C4-2B (cell line): ENCODE data around the gene MRPL24.

Experiments used
- CTCF ChIP-seq: fragments of 450-650 bp; conservative IDR thresholded peaks from 2 replicates; pipeline ENCODE4 v1.5.1; 2017; ENCODE audit warnings: mild to moderate bottlenecking
- ZFX ChIP-seq: fragments of 450-650 bp; IDR thresholded peaks from 2 replicates; pipeline ENCODE4 v1.6.1; 2017

- no peak for TF ChIP-seq CTCF
- TF ChIP-seq ZFX, result no peak
Observed at GRCh38 chr1:156743367-156744302, 2.7 kb upstream of the MRPL24 start.
